ENCODE measurements around the gene OGDHL.

DNA sequence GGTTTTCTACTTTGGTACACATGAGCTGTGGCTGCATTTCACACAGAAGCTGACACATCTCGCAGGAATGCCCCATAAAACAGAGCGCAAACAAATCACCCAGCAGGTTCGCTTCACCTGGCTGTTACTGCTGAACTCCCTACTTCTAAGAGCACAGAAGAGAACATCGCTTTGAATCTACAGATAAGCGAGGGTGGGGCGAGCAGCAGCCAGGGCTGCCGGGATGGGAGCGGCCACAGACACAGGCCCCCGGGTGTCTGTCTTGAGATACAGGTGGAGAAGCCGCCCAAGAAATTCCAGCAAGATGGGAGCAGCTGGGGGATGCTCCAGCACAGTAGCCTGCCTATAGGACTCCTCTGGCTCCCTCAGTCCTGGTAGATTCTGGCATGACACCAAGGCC, 27.4 kb downstream of the OGDHL start:
- TF ChIP-seq, protein P1, sequence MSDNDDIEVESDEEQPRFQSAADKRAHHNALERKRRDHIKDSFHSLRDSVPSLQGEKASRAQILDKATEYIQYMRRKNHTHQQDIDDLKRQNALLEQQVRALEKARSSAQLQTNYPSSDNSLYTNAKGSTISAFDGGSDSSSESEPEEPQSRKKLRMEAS (IDR thresholded peaks at IDR 0.05; ENCODE audit: insufficient read depth, insufficient read length): no peak
- TF ChIP-seq, protein P2, sequence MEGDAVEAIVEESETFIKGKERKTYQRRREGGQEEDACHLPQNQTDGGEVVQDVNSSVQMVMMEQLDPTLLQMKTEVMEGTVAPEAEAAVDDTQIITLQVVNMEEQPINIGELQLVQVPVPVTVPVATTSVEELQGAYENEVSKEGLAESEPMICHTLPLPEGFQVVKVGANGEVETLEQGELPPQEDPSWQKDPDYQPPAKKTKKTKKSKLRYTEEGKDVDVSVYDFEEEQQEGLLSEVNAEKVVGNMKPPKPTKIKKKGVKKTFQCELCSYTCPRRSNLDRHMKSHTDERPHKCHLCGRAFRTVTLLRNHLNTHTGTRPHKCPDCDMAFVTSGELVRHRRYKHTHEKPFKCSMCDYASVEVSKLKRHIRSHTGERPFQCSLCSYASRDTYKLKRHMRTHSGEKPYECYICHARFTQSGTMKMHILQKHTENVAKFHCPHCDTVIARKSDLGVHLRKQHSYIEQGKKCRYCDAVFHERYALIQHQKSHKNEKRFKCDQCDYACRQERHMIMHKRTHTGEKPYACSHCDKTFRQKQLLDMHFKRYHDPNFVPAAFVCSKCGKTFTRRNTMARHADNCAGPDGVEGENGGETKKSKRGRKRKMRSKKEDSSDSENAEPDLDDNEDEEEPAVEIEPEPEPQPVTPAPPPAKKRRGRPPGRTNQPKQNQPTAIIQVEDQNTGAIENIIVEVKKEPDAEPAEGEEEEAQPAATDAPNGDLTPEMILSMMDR (IDR thresholded peaks at IDR 0.05; ENCODE audit: extremely low read depth in 1 of 2, insufficient read depth in 1 of 2, low read depth in 1 of 2, low read length in 2 of 2): no peak
- no peak for TF ChIP-seq POLR2AphosphoS5 (IDR thresholded peaks at IDR 0.05; ENCODE audit: insufficient read depth, low read depth, low read length)
- TF ChIP-seq GATA2 (IDR thresholded peaks at IDR 0.05; ENCODE audit: insufficient read depth, insufficient read length, low read depth, low read length): no peak
- no peak for TF ChIP-seq EZH2 (IDR thresholded peaks at IDR 0.05; ENCODE audit: borderline replicate concordance, low read depth, low read length, severe bottlenecking)
- no peak for TF ChIP-seq POLR2A (IDR thresholded peaks at IDR 0.05; ENCODE audit: low read depth, low read length)
- TF ChIP-seq FOS (IDR thresholded peaks at IDR 0.05; ENCODE audit: borderline replicate concordance, insufficient read depth, low read length): no peak
